HEK293 (cell line): ENCODE results near the gene TSNAX.

Experiments used
- CTCF ChIA-PET: fragments of 350-600 bp; formaldehyde crosslinking; extraction: SDS; loops from one replicate; lab custom pipeline; 2021; ENCODE audit warnings: antibody characterized with exemption; lab: Yijun Ruan, JAX
- POLR2A ChIA-PET: fragments of 300-600 bp; formaldehyde crosslinking; extraction: SDS; loops from one replicate; lab custom pipeline; 2020; ENCODE audit warnings: antibody characterized with exemption, inconsistent platforms; lab: Yijun Ruan, JAX
- H3K27ac ChIP-seq: fragments of 200-500 bp; sonication (Bioruptor generic); 2 replicates; pipeline ENCODE4 v1.5.1; 2014; ENCODE audit warnings: low read depth, low read length, control low read depth, inconsistent platforms; ENCODE audit errors: extremely low read depth
- H3K36me3 ChIP-seq, 2 experiments: fragments of 200-500 bp in 1 of 2; sonication (Bioruptor generic) in 1 of 2; 1 replicate in 1 of 2; 2 replicates in 1 of 2; pipeline ENCODE4 v1.5.1; 2014 to 2017; ENCODE audit warnings: inconsistent platforms in 2 of 2, low read length in 2 of 2; ENCODE audit not compliant: control insufficient read depth in 2 of 2, insufficient read depth in 1 of 2
- H3K4me1 ChIP-seq: fragments of 200-500 bp; sonication (Bioruptor generic); 2 replicates; pipeline ENCODE4 v1.5.1; 2014; ENCODE audit warnings: mild to moderate bottlenecking, low read length, inconsistent platforms; ENCODE audit not compliant: control insufficient read depth, insufficient read depth
- H3K4me3 ChIP-seq: 2 replicates; pipeline ENCODE4 v1.5.1; 2011; ENCODE audit warnings: low read depth, mild to moderate bottlenecking, control low read depth, low read length, moderate library complexity
- H3K9me3 ChIP-seq: fragments of 200-500 bp; sonication (Bioruptor generic); 2 replicates; pipeline ENCODE4 v1.5.1; 2014; ENCODE audit warnings: low read depth, low read length, inconsistent platforms; ENCODE audit not compliant: control insufficient read depth, insufficient read depth
- HOXC10 ChIP-seq: sonication (generic); formaldehyde crosslinking; IDR thresholded peaks from 2 replicates; pipeline ENCODE4 v1.8.1; 2023; ENCODE audit warnings: mild to moderate bottlenecking, missing genetic modification reagents
- PRDM6 ChIP-seq: fragments of 450-650 bp; formaldehyde crosslinking; IDR thresholded peaks from 2 replicates; pipeline ENCODE4 v1.5.1; 2017; ENCODE audit warnings: missing biosample characterization, missing genetic modification characterization
- ZBTB10 ChIP-seq: fragments of 450-650 bp; formaldehyde crosslinking; IDR thresholded peaks from 2 replicates; pipeline ENCODE4 v1.5.1; 2016; ENCODE audit warnings: missing biosample characterization, missing genetic modification characterization
- ZBTB20 ChIP-seq: fragments of 450-650 bp; formaldehyde crosslinking; IDR thresholded peaks from 2 replicates; pipeline ENCODE4 v1.5.1; 2016; ENCODE audit warnings: missing biosample characterization, missing genetic modification characterization
- ZNF146 ChIP-seq: fragments of 450-650 bp; formaldehyde crosslinking; IDR thresholded peaks from 2 replicates; pipeline ENCODE4 v1.5.1; 2016; ENCODE audit warnings: missing biosample characterization, missing genetic modification characterization
- ZNF202 ChIP-seq: fragments of 450-650 bp; formaldehyde crosslinking; IDR thresholded peaks from 2 replicates; pipeline ENCODE4 v1.5.1; 2016; ENCODE audit warnings: missing biosample characterization, missing genetic modification characterization, borderline replicate concordance
- ZNF26 ChIP-seq: fragments of 450-650 bp; formaldehyde crosslinking; IDR thresholded peaks from 2 replicates; pipeline ENCODE4 v1.5.1; 2016; ENCODE audit warnings: missing biosample characterization, missing genetic modification characterization
- ZNF48 ChIP-seq: fragments of 450-650 bp; formaldehyde crosslinking; IDR thresholded peaks from 2 replicates; pipeline ENCODE4 v1.5.1; 2016; ENCODE audit warnings: missing biosample characterization, missing genetic modification characterization
- ZNF560 ChIP-seq: fragments of 450-650 bp; formaldehyde crosslinking; IDR thresholded peaks from 2 replicates; pipeline ENCODE4 v1.5.1; 2017; ENCODE audit warnings: missing biosample characterization, missing genetic modification characterization, borderline replicate concordance
- ZNF600 ChIP-seq: fragments of 450-650 bp; formaldehyde crosslinking; IDR thresholded peaks from 2 replicates; pipeline ENCODE4 v1.5.1; 2016; ENCODE audit warnings: missing biosample characterization, missing genetic modification characterization
- ZNF623 ChIP-seq: fragments of 450-650 bp; formaldehyde crosslinking; IDR thresholded peaks from 2 replicates; pipeline ENCODE4 v1.5.1; 2016; ENCODE audit warnings: missing biosample characterization, missing genetic modification characterization
- ZNF692 ChIP-seq: fragments of 450-650 bp; formaldehyde crosslinking; IDR thresholded peaks from 2 replicates; pipeline ENCODE4 v1.5.1; 2016; ENCODE audit warnings: missing biosample characterization, missing genetic modification characterization
- ZNF704 ChIP-seq: fragments of 450-650 bp; formaldehyde crosslinking; IDR thresholded peaks from 2 replicates; pipeline ENCODE4 v1.5.1; 2016; ENCODE audit warnings: missing biosample characterization, missing genetic modification characterization
- ZNF843 ChIP-seq: fragments of 450-650 bp; formaldehyde crosslinking; IDR thresholded peaks from 2 replicates; pipeline ENCODE4 v1.5.1; 2016; ENCODE audit warnings: missing biosample characterization, missing genetic modification characterization
- ZXDB ChIP-seq: fragments of 450-650 bp; formaldehyde crosslinking; IDR thresholded peaks from 2 replicates; pipeline ENCODE4 v1.5.1; 2016; ENCODE audit warnings: missing biosample characterization, missing genetic modification characterization
- TF ChIP-seq, protein P1 (sequence below): fragments of 450-650 bp; formaldehyde crosslinking; conservative IDR thresholded peaks from 2 replicates; pipeline ENCODE4 v1.5.1; 2016; ENCODE audit warnings: low read depth, missing biosample characterization, missing genetic modification characterization

Gene TSNAX

DNA sequence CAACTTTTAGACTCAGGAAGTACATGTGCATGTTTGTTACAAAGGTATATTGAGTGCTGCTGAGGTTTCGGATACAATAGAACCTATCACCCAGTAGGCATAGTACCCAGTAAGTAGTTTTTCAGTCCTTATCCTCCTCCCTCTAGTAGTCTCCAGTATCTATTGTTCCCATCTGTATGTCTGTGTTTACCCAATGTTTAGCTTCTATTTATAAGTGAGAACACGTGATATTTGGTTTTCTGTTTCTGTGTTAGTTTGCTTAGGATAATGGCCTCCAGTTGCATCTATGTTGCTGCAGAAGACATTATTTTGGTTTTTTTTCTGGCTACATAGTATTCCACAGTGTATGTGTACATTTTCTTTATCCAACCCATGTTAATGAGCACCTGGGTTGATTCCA, 47.2 kb upstream of the TSNAX start:
- Histone ChIP-seq H3K27ac (no peak overlapping the region), H3K4me3 (no peak overlapping the region), H3K4me1 (no peaks in the 10 kb centered on the region; the same call in none of the 2 replicates), H3K36me3 (no peaks in the 10 kb centered on the region), H3K9me3 (no peaks in the 10 kb centered on the region; the same call in 1 of the 2 replicates)
- TF ChIP-seq ZNF202 (tag by site-specific recombination), result no peak
- TF ChIP-seq ZNF146, result peak; percentile 81
- CTCF ChIA-PET, result no interaction called here
- POLR2A ChIA-PET, result interaction anchor here (0.6 kb wide), 1 partner anchor 32 kb away, joined by 4 read pairs; no protein-coding TSS in a partner anchor

DNA sequence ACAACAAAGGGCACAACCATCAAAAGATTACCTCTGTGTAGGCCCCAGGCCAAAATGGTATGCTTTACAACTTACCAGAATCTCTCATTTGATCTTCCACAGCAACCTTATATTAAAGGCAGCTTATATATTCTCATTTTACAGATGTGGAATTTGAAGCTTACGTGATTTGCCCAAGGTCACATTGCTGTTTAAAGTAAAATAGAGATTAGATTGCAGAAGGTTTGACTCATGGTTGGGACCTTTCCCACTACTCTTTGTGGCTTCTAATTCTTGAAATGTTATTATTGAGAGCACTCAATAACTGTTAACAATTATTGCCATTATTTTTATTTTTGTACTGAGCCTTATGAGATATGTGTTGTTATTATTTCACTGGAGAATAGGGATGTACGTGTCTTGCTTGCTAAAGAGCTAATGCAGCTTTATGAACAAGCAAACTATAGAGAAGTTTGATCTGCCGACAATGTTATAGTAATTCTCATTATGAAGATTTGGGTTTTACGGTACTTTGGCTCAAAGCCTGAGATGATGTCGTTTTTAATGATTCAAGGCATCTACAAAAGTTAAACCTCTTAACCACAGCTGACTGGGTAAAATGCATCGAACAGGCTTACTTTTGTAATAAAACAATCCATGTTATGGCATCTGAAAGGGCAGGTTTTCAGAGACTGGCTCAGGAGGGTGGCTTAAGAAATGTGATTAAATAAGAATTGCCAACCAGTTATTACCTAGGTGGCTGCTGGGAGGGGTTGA, 43.3 kb upstream of the TSNAX start:
- no peaks in the 10 kb centered on the region for H3K9me3 ChIP-seq
- H3K4me1 ChIP-seq, result no peaks in the 10 kb centered on the region; the same call in none of the 2 replicates
- POLR2A ChIA-PET, result interaction anchor here (1.1 kb wide), 1 partner anchor 21 kb away, joined by 3 read pairs; no protein-coding TSS in a partner anchor
- TF ChIP-seq ZBTB20 (tag by site-specific recombination) (no peak), ZNF600 (0 out of 2 replicates have a peak, but pooled peaks have one; percentile 35), ZNF692 (tag by site-specific recombination) (0 out of 2 replicates have a peak, but pooled peaks have one; percentile 15), PRDM6 (tag by site-specific recombination) (peak; percentile 84), HOXC10 (CRISPR knock-in tag) (no peak)
- H3K4me3 ChIP-seq, result no peak overlapping the region
- H3K27ac ChIP-seq, result no peak overlapping the region
- CTCF ChIA-PET, result interaction anchor here (0.5 to 1.4 kb wide), 3 partner anchors 118 to 1161 kb away, joined by 4 to 7 read pairs (median 5); no protein-coding TSS in a partner anchor
- no peaks in the 10 kb centered on the region for H3K36me3 ChIP-seq

DNA sequence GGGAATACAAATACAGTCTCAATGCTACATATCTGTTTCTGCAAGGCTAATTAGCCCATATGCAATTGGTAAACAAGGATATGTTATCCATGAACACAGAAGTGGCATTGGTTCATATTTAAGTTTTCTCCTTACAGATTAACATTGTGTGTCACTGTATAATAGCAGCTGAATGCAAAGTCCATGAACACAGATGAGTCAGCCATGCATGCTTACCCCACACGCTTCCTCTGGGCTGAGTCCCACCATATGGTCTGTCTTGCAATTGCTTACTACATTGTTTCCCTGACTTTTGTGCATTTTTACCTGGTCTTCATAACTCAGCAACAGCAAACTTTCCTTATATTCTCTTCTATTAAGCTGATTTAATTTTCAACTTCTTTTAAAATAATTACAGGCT, 41.5 kb upstream of the TSNAX start:
- no peaks in the 10 kb centered on the region for H3K9me3 ChIP-seq
- H3K4me3 ChIP-seq, result no peak overlapping the region
- ChIA-PET POLR2A (no interaction called here), CTCF (no interaction called here)
- H3K27ac ChIP-seq, result no peak overlapping the region
- H3K4me1 ChIP-seq, result no peaks in the 10 kb centered on the region; the same call in none of the 2 replicates
- H3K36me3 ChIP-seq, result no peaks in the 10 kb centered on the region
- TF ChIP-seq ZNF704 (tag by site-specific recombination) (no peak), ZNF843 (tag by site-specific recombination) (no peak), ZBTB10 (tag by site-specific recombination) (no peak), ZNF48 (tag by site-specific recombination) (no peak), ZXDB (tag by site-specific recombination) (no peak), ZNF26 (tag by site-specific recombination) (no peak), ZNF623 (no peak), ZNF560 (tag by site-specific recombination) (no peak)
- TF ChIP-seq, protein P1, sequence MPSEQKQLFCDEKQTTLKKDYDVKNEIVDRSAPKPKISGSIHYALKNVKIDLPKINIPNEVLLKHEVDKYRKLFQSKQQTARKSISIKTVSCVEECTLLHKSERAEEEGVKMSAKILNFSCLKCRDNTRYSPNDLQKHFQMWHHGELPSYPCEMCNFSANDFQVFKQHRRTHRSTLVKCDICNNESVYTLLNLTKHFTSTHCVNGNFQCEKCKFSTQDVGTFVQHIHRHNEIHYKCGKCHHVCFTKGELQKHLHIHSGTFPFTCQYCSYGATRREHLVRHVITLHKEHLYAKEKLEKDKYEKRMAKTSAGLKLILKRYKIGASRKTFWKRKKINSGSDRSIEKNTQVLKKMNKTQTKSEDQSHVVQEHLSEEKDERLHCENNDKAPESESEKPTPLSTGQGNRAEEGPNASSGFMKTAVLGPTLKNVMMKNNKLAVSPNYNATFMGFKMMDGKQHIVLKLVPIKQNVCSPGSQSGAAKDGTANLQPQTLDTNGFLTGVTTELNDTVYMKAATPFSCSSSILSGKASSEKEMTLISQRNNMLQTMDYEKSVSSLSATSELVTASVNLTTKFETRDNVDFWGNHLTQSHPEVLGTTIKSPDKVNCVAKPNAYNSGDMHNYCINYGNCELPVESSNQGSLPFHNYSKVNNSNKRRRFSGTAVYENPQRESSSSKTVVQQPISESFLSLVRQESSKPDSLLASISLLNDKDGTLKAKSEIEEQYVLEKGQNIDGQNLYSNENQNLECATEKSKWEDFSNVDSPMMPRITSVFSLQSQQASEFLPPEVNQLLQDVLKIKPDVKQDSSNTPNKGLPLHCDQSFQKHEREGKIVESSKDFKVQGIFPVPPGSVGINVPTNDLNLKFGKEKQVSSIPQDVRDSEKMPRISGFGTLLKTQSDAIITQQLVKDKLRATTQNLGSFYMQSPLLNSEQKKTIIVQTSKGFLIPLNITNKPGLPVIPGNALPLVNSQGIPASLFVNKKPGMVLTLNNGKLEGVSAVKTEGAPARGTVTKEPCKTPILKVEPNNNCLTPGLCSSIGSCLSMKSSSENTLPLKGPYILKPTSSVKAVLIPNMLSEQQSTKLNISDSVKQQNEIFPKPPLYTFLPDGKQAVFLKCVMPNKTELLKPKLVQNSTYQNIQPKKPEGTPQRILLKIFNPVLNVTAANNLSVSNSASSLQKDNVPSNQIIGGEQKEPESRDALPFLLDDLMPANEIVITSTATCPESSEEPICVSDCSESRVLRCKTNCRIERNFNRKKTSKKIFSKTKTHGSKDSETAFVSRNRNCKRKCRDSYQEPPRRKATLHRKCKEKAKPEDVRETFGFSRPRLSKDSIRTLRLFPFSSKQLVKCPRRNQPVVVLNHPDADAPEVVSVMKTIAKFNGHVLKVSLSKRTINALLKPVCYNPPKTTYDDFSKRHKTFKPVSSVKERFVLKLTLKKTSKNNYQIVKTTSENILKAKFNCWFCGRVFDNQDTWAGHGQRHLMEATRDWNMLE (tag by site-specific recombination), result no peak
